SK-N-MC (cell line): ENCODE measurements around the gene OCA2.

ENCODE experiments used
- EZH2 ChIP-seq: fragments of 200-600 bp; sonication (generic); IDR thresholded peaks from one replicate; pipeline ENCODE4 v1.6.1; 2017; ENCODE audit warnings: antibody characterized with exemption
- FOXP2 ChIP-seq: optimal IDR thresholded peaks from 2 replicates; pipeline ENCODE3; 2011; ENCODE audit warnings: mild to moderate bottlenecking, moderate library complexity; ENCODE audit not compliant: insufficient read depth; ENCODE audit errors: extremely low read length, control extremely low read depth
- POLR2AphosphoS5 ChIP-seq: IDR thresholded peaks from 2 replicates; pipeline ENCODE4 v1.6.1; 2012; ENCODE audit warnings: mild to moderate bottlenecking, low read depth, low read length, borderline replicate concordance

- TF ChIP-seq POLR2AphosphoS5, result no peak
- TF ChIP-seq EZH2, result no peak
- no peak for TF ChIP-seq FOXP2
These were observed 301.4 kb downstream of the OCA2 start for GRCh38 chr15:27797765-27798164.
